HUES64 (cell line): ENCODE results near the gene NIPA2.
A peak's percentile ranks its signal among the peaks of the same experiment; 100 is the strongest.

ENCODE experiments used
- H3K27ac ChIP-seq: 2 replicates; pipeline ENCODE4 v1.7.0; 2013; ENCODE audit warnings: low read depth, low read length, inconsistent platforms
- H3K27me3 ChIP-seq: 2 replicates; pipeline ENCODE4 v1.6.1; 2013; ENCODE audit warnings: mild to moderate bottlenecking, low read length; ENCODE audit not compliant: insufficient read depth
- H3K36me3 ChIP-seq: 2 replicates; pipeline ENCODE4 v1.6.1; 2013; ENCODE audit warnings: mild to moderate bottlenecking, low read length; ENCODE audit not compliant: insufficient read depth
- H3K4me1 ChIP-seq: 2 replicates; pipeline ENCODE4 v1.6.1; 2013; ENCODE audit warnings: mild to moderate bottlenecking, low read length, moderate library complexity; ENCODE audit not compliant: insufficient read depth
- H3K4me3 ChIP-seq: 2 replicates; pipeline ENCODE4 v1.5.1; 2013; ENCODE audit warnings: mild to moderate bottlenecking, low read length, moderate library complexity
- H3K9ac ChIP-seq: 2 replicates; pipeline ENCODE4 v1.6.1; 2013; ENCODE audit warnings: mild to moderate bottlenecking, low read depth, low read length
- H3K9me3 ChIP-seq: 2 replicates; pipeline ENCODE4 v1.6.1; 2013; ENCODE audit warnings: low read depth, low read length; ENCODE audit not compliant: insufficient read depth
- WGBS: fragments of 150-250, 120-280 bp; methylation state at CpG from one replicate; pipeline ENCODE4 v1.1.7; 2013; ENCODE audit warnings: missing lambda C conversion rate; 5-methylcytosine and 5-hydroxymethylcytosine counted together

NIPA2 gene

GRCh38 chr15:22868495-22868894 is 30.0 kb downstream of the NIPA2 start:
- Histone ChIP-seq H3K4me3 (no peak overlapping the region), H3K36me3 (peaks cover 91% of the 10 kb centered on the region), H3K9me3 (no peaks in the 10 kb centered on the region), H3K9ac (no peak overlapping the region), H3K27me3 (no peaks in the 10 kb centered on the region), H3K4me1 (peaks cover 8% of the 10 kb centered on the region; the same call in 1 of the 2 replicates), H3K27ac (no peak overlapping the region)
- 92% methylated on average over 4 of the region's 4 CpGs for WGBS

- no peaks in the 10 kb centered on the region for H3K27me3 ChIP-seq
- H3K4me3 ChIP-seq: no peak overlapping the region
- WGBS: 93% methylated on average over 9 of the region's 9 CpGs
- H3K9me3 ChIP-seq: no peaks in the 10 kb centered on the region
- no peak overlapping the region for H3K27ac ChIP-seq
- H3K36me3 ChIP-seq: peaks cover 90% of the 10 kb centered on the region
- H3K9ac ChIP-seq: no peak overlapping the region
- H3K4me1 ChIP-seq: peaks cover 10% of the 10 kb centered on the region; the same call in 1 of the 2 replicates
Observed at GRCh38 chr15:22868928-22869327, 30.5 kb downstream of the NIPA2 start.

- no peaks in the 10 kb centered on the region for H3K27me3 ChIP-seq
- no peak overlapping the region for H3K9ac ChIP-seq
- 96% methylated on average over 12 of the region's 12 CpGs for WGBS
- H3K4me3 ChIP-seq: no peak overlapping the region
- peaks cover 92% of the 10 kb centered on the region for H3K36me3 ChIP-seq
- H3K4me1 ChIP-seq: peaks cover 10% of the 10 kb centered on the region; the same call in 1 of the 2 replicates
- H3K9me3 ChIP-seq: no peaks in the 10 kb centered on the region
- H3K27ac ChIP-seq: no peak overlapping the region
Observed at GRCh38 chr15:22869856-22870255, 31.4 kb downstream of the NIPA2 start.

DNA sequence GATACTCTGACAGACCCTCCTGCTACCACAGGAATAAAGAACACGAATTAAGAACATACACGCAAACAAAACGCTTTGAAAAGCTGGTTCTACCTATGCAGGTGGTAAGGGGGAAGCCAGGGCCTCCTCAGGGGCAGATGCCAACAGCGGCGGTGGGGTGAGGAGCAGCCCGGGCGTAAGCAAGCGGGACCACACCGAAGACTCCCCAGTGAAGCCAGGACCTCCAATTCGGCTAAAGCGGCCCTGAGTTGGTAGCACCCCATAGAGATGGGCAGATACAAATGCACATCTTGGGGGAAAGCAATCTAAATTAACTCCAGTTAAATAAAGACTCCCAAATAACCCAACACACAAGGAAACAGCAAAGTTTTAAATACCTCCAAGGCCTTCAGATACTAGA is 32.4 kb downstream of the NIPA2 start:
- Histone ChIP-seq H3K4me3 (no peak overlapping the region), H3K9ac (no peak overlapping the region), H3K36me3 (peaks cover 86% of the 10 kb centered on the region), H3K4me1 (peaks cover 10% of the 10 kb centered on the region; the same call in 1 of the 2 replicates), H3K27me3 (no peaks in the 10 kb centered on the region), H3K9me3 (no peaks in the 10 kb centered on the region), H3K27ac (no peak overlapping the region)
- 93% methylated on average over 11 of the region's 11 CpGs for WGBS

DNA sequence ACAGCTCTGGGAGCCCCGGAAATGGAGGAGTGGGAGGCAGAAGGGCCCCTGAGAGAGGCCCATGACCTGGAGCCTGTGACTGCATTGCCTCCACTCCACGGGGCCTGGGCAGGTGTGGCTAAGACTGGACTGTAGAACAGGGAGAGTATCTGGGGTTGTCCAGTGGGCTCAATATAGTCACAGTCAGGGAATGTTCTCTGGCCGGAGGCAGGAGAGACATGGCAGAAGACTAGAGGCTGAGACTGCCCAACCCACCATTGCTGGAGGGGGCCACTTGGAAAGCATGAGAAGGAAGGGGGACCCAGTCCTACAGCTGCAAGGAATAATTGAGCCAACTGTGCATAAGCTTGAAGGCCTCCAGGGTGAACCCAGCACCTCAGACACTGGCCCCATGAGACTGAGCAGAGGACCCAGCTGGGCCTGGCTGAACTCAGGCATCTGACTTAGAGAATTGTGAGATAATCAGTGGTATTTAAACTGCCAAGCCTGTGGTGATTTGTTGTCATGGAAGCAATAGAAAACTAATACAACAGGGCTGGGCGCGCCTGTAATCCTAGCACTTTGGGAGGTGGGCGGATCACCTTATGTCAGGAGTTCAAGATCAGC is 33.1 kb downstream of the NIPA2 start:
- H3K27me3 ChIP-seq: no peaks in the 10 kb centered on the region
- peaks cover 79% of the 10 kb centered on the region for H3K36me3 ChIP-seq
- WGBS: 93% methylated on average over 6 of the region's 6 CpGs
- no peak overlapping the region for H3K27ac ChIP-seq
- H3K9ac ChIP-seq: no peak overlapping the region
- H3K4me1 ChIP-seq: peaks cover 10% of the 10 kb centered on the region; the same call in 1 of the 2 replicates
- no peaks in the 10 kb centered on the region for H3K9me3 ChIP-seq
- H3K4me3 ChIP-seq: no peak overlapping the region

- no peak overlapping the region for H3K4me3 ChIP-seq
- WGBS: 73% methylated on average over 17 of the region's 17 CpGs
- H3K27me3 ChIP-seq: no peaks in the 10 kb centered on the region
- peaks cover 10% of the 10 kb centered on the region; the same call in 1 of the 2 replicates for H3K4me1 ChIP-seq
- peak overlapping the region; percentile 59 for H3K9ac ChIP-seq
- no peaks in the 10 kb centered on the region for H3K9me3 ChIP-seq
- H3K36me3 ChIP-seq: peaks cover 77% of the 10 kb centered on the region
- peak overlapping the region; percentile 86 for H3K27ac ChIP-seq
Observed at GRCh38 chr15:22872936-22873701, 34.7 kb downstream of the NIPA2 start.

DNA sequence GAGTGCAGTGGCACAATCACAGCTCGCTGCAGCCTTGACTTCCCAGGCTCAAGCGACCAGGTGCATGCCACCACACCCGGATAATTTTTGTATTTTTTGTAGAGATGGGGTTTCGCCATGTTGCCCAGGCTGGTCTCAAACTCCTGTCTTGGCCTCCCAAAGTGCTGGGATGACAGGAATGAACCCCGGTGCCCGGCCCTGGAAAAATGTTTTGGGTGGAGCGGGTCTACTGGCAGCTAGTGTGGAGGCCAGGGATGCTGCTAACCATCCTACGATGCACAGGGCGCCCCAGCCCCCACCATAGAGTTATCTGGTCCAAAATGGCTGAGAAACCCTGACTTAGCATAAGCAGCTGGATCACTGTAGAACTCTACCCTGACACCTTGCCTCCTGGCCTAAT is 35.4 kb downstream of the NIPA2 start:
- Histone ChIP-seq H3K36me3 (peaks cover 73% of the 10 kb centered on the region), H3K9ac (peak overlapping the region; percentile 59), H3K4me3 (no peak overlapping the region)

DNA sequence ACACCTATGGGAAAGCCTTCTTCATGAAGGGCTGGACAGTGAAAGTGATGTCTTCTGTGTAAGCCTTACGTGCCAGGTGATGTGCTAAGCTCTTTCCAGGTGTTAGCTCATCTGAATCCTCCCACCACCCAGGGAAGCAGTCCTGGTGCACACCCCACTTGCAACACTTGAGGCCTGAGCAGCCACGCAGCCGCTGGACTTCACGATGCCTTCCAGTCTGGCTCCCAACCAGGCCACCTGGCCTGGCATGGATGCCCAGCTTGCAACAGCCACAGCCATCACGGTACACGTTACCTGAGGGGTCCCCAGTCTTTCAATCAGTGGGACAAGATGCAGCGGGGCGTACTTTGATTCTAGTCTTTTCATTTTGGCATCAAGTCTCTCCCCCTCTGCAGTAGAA is 35.8 kb downstream of the NIPA2 start:
- Histone ChIP-seq H3K9ac (no peak overlapping the region), H3K27me3 (no peaks in the 10 kb centered on the region), H3K9me3 (no peaks in the 10 kb centered on the region), H3K4me3 (no peak overlapping the region), H3K4me1 (peaks cover 10% of the 10 kb centered on the region; the same call in 1 of the 2 replicates), H3K27ac (no peak overlapping the region), H3K36me3 (peaks cover 72% of the 10 kb centered on the region)
- WGBS: 96% methylated on average over 8 of the region's 8 CpGs

More for the DNA sequence above, 35.4 kb downstream of the NIPA2 start:
- Histone ChIP-seq H3K27ac (peak overlapping the region; percentile 86; the same call in 1 of the 2 replicates), H3K27me3 (no peaks in the 10 kb centered on the region), H3K9me3 (no peaks in the 10 kb centered on the region), H3K4me1 (peaks cover 10% of the 10 kb centered on the region; the same call in 1 of the 2 replicates)
- WGBS: 94% methylated on average over 9 of the region's 9 CpGs

GRCh38 chr15:22874966-22875365 is 36.5 kb downstream of the NIPA2 start:
- no peaks in the 10 kb centered on the region for H3K27me3 ChIP-seq
- H3K27ac ChIP-seq: no peak overlapping the region
- no peak overlapping the region for H3K4me3 ChIP-seq
- no peak overlapping the region for H3K9ac ChIP-seq
- H3K4me1 ChIP-seq: peaks cover 10% of the 10 kb centered on the region; the same call in 1 of the 2 replicates
- H3K36me3 ChIP-seq: peaks cover 70% of the 10 kb centered on the region
- H3K9me3 ChIP-seq: no peaks in the 10 kb centered on the region
- WGBS: 91% methylated on average over 7 of the region's 7 CpGs

GRCh38 chr15:22877117-22877516 is 38.7 kb downstream of the NIPA2 start:
- Histone ChIP-seq H3K4me3 (no peak overlapping the region), H3K36me3 (peaks cover 69% of the 10 kb centered on the region), H3K27ac (no peak overlapping the region), H3K9me3 (no peaks in the 10 kb centered on the region), H3K9ac (no peak overlapping the region), H3K27me3 (no peaks in the 10 kb centered on the region), H3K4me1 (peaks cover 10% of the 10 kb centered on the region; the same call in 1 of the 2 replicates)
- WGBS: 96% methylated on average over 5 of the region's 5 CpGs

DNA sequence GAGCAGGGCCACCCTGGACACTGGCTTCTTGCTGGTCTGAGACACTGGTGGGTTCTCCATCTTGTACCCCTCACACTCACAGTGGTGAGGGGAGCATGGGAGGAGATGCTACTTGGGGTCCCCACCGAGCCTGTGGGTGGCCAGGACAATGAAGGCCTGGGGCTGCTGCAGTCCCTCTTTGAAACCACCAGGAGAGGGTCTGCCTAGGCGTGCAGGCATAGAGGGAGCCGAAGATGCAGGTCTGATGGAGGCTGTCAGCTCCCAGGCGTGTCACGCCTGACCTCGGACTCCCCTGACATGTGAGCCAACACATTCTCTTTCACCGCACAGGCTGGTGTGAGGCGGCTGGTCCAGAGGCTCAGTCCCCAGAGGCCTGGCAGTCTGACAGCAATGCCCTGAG is 39.1 kb downstream of the NIPA2 start:
- Histone ChIP-seq H3K27me3 (no peaks in the 10 kb centered on the region), H3K4me3 (no peak overlapping the region), H3K36me3 (peaks cover 69% of the 10 kb centered on the region), H3K9me3 (no peaks in the 10 kb centered on the region), H3K4me1 (peaks cover 10% of the 10 kb centered on the region; the same call in 1 of the 2 replicates), H3K27ac (no peak overlapping the region), H3K9ac (no peak overlapping the region)
- 96% methylated on average over 8 of the region's 8 CpGs for WGBS
